SK-N-SH (cell line): Measurements from ENCODE around the gene TSPAN11. TPM values are rescaled to one million over a fixed set of nuclear protein-coding genes. Genes with fewer than 3 reads are reported as not detected.
"Not testable (repeated sequence)": the region's sequence is repeated elsewhere in the genome, so short reads cannot be mapped to it uniquely, and the experiment has no call there.

Source experiments
- CTCF ChIA-PET: fragments of 300-600, 350-600 bp; formaldehyde crosslinking; extraction: SDS; loops from one replicate; lab custom pipeline; 2021; lab: Yijun Ruan, JAX
- POLR2A ChIA-PET: fragments of 350-600 bp; sonication (Branson Sonifier 250); formaldehyde crosslinking; extraction: SDS; loops from one replicate; lab custom pipeline; 2020; ENCODE audit warnings: antibody characterized with exemption, inconsistent platforms; lab: Yijun Ruan, JAX
- DNase-seq: peaks from one replicate; pipeline ENCODE4 v3.0.0; 2012
- H2AFZ ChIP-seq: fragments of 200-600 bp; sonication (generic); 2 replicates; pipeline ENCODE4 v1.8.1; 2016; ENCODE audit warnings: antibody characterized with exemption, mild to moderate bottlenecking, low read depth
- H3F3A ChIP-seq: fragments of 200-600 bp; sonication (generic); replicated peaks from 2 replicates; pipeline ENCODE3; 2016; ENCODE audit warnings: antibody characterized with exemption, mild to moderate bottlenecking; ENCODE audit not compliant: insufficient read depth
- H3K27ac ChIP-seq, 2 experiments: fragments of 200-500 bp in 1 of 2; fragments of 200-600 bp in 1 of 2; sonication (Bioruptor generic) in 1 of 2; sonication (generic), shearing (Covaris generic) in 1 of 2; 2 replicates each; pipeline versions ENCODE4 v1.5.1 to v1.6.1; 2014 to 2016; ENCODE audit warnings: low read depth in 2 of 2, inconsistent platforms in 1 of 2, low read length in 1 of 2, mild to moderate bottlenecking in 1 of 2, mixed read lengths in 1 of 2
- H3K27me3 ChIP-seq: fragments of 200-600 bp; sonication (generic), shearing (Covaris generic); 2 replicates; pipeline ENCODE4 v1.6.1; 2016; ENCODE audit warnings: mixed run types; ENCODE audit not compliant: insufficient read depth
- H3K36me3 ChIP-seq, 2 experiments: fragments of 200-500 bp in 1 of 2; fragments of 200-600 bp in 1 of 2; sonication (Bioruptor generic) in 1 of 2; sonication (generic) in 1 of 2; replicated peaks in 1 of 2; 2 replicates each; pipeline versions ENCODE3 to v1.5.1; 2014 to 2016; ENCODE audit warnings: low read length in 1 of 2, mild to moderate bottlenecking in 1 of 2; ENCODE audit not compliant: insufficient read depth in 2 of 2, control insufficient read depth in 1 of 2
- H3K4me1 ChIP-seq, 2 experiments: fragments of 200-500 bp in 1 of 2; fragments of 200-600 bp in 1 of 2; sonication (Bioruptor generic) in 1 of 2; sonication (generic), shearing (Covaris generic) in 1 of 2; 2 replicates each; pipeline versions ENCODE4 v1.5.1 to v1.6.1; 2014 to 2016; ENCODE audit warnings: low read depth in 1 of 2, low read length in 1 of 2, mixed run types in 1 of 2; ENCODE audit not compliant: insufficient read depth in 2 of 2, control insufficient read depth in 1 of 2
- H3K4me2 ChIP-seq: fragments of 200-600 bp; sonication (generic), shearing (Covaris generic); 2 replicates; pipeline ENCODE4 v1.6.1; 2017; ENCODE audit warnings: mixed run types
- H3K4me3 ChIP-seq, 2 experiments: fragments of 200-500 bp in 1 of 2; fragments of 200-600 bp in 1 of 2; sonication (Bioruptor generic) in 1 of 2; sonication (generic), shearing (Covaris generic) in 1 of 2; 2 replicates each; pipeline versions ENCODE4 v1.5.1 to v1.8.1; 2014 to 2016; ENCODE audit warnings: low read depth in 2 of 2, inconsistent platforms in 1 of 2, low read length in 1 of 2, mild to moderate bottlenecking in 1 of 2, mixed read lengths in 1 of 2, moderate library complexity in 1 of 2
- H3K79me2 ChIP-seq: fragments of 200-600 bp; sonication (generic); 2 replicates; pipeline ENCODE4 v1.8.1; 2017; ENCODE audit warnings: mild to moderate bottlenecking; ENCODE audit not compliant: insufficient read depth
- H3K9ac ChIP-seq: fragments of 200-600 bp; sonication (generic); 2 replicates; pipeline ENCODE4 v1.6.1; 2017; ENCODE audit warnings: mixed run types
- H3K9me2 ChIP-seq: fragments of 200-600 bp; sonication (generic); 2 replicates; pipeline ENCODE4 v1.6.1; 2017; ENCODE audit warnings: mixed run types
- H3K9me3 ChIP-seq: fragments of 200-600 bp; sonication (generic); 2 replicates; pipeline ENCODE4 v1.6.1; 2017; ENCODE audit warnings: mixed run types, mild to moderate bottlenecking, moderate library complexity
- H4K20me1 ChIP-seq: fragments of 200-600 bp; sonication (generic); 2 replicates; pipeline ENCODE4 v1.6.1; 2017; ENCODE audit warnings: mild to moderate bottlenecking, mixed run types; ENCODE audit not compliant: insufficient read depth
- EZH2phosphoT487 ChIP-seq: fragments of 200-600 bp; sonication (generic); IDR thresholded peaks from 2 replicates; pipeline ENCODE4 v1.6.1; 2017; ENCODE audit warnings: low read depth, mixed run types, mild to moderate bottlenecking, antibody characterized with exemption, moderate library complexity, borderline replicate concordance
- FOSL2 ChIP-seq: IDR thresholded peaks from 2 replicates; pipeline ENCODE4 v1.4.0; 2012; ENCODE audit warnings: low read depth, mild to moderate bottlenecking, moderate library complexity, borderline replicate concordance
- GABPA ChIP-seq: IDR thresholded peaks from 2 replicates; pipeline ENCODE4 v1.4.0; 2012; ENCODE audit warnings: low read depth, mild to moderate bottlenecking
- RXRA ChIP-seq: IDR thresholded peaks from 2 replicates; pipeline ENCODE4 v1.4.0; 2012; ENCODE audit warnings: low read depth, mild to moderate bottlenecking, borderline replicate concordance
- USF2 ChIP-seq: fragments of 150-350 bp; IDR thresholded peaks from 2 replicates; pipeline ENCODE4 v1.6.1; 2017; ENCODE audit warnings: antibody characterized with exemption, low read length, low read depth, borderline replicate concordance
- WGBS: methylation state at CpG from one replicate; pipeline ENCODE4 v1.1.6; 2017; ENCODE audit warnings: low lambda C conversion rate; 5-methylcytosine and 5-hydroxymethylcytosine counted together
- polyA plus RNA-seq, 3 experiments: library from polyadenylated mRNA; depleted of rRNA; stranded (reverse); fragments of >200 nt; gene quantifications; 2 replicates each; pipeline ENCODE4 v1.2.3, GENCODE V29; 2012
- TF ChIP-seq, protein P1 (sequence below): IDR thresholded peaks from 2 replicates; pipeline ENCODE4; 2012

The TSPAN11 gene
- polyA plus RNA-seq, 1 of the 3 experiments (the other 2 are of a cell fraction): 6.4 TPM

DNA sequence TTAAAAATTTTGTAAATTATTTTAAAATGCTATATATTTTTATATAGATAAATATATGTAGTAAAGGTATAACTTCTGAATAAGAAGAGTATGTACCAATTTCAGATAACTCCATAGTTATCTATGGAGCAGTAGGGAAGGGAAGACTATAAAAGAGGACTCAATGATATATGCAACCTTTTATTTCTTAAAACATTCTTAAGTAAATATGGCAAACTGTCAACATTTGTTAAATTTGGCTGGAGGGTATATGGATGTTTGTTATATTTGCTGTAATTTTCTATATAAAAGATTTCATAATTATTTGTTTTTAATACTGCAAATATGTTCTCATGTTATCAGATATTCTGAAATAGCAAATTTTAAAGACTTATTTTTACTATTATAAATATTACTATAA, 38.3 kb upstream of the TSPAN11 start:
- Histone ChIP-seq H3K9ac (no peak overlapping the region), H3K27me3 (no peaks in the 10 kb centered on the region), H3K4me1 (no peaks in the 10 kb centered on the region), H3K27ac (no peak overlapping the region), H3F3A (no peaks in the 10 kb centered on the region), H3K79me2 (no peaks in the 10 kb centered on the region), H3K9me3 (peaks cover 8% of the 10 kb centered on the region; the same call in 1 of the 2 replicates), H3K9me2 (no peaks in the 10 kb centered on the region), H4K20me1 (no peaks in the 10 kb centered on the region), H3K4me2 (no peak overlapping the region), H2AFZ (no peak overlapping the region), H3K36me3 (no peaks in the 10 kb centered on the region), H3K4me3 (no peak overlapping the region)
- POLR2A ChIA-PET: no interaction called here
- TF ChIP-seq RXRA: no peak
- CTCF ChIA-PET: no interaction called here
- DNase-seq: no peak

GRCh38 chr12:30894531-30894930, 32.0 kb upstream of the TSPAN11 start:
- H3K27me3 ChIP-seq, H3K79me2 ChIP-seq, H3K4me2 ChIP-seq, POLR2A ChIA-PET, H3K36me3 ChIP-seq, H4K20me1 ChIP-seq, H2AFZ ChIP-seq, H3K4me1 ChIP-seq, H3K9me2 ChIP-seq, H3K9me3 ChIP-seq, H3F3A ChIP-seq, H3K9ac ChIP-seq, H3K27ac ChIP-seq, H3K4me3 ChIP-seq, DNase-seq: not testable (repeated sequence)
- WGBS: 47% methylated on average over 3 of the region's 9 CpGs
- CTCF ChIA-PET: interaction anchor here (0.8 to 4.0 kb wide), 4 partner anchors 10 to 91 kb away, joined by 3 to 16 read pairs (median 4); no protein-coding TSS in a partner anchor

DNA sequence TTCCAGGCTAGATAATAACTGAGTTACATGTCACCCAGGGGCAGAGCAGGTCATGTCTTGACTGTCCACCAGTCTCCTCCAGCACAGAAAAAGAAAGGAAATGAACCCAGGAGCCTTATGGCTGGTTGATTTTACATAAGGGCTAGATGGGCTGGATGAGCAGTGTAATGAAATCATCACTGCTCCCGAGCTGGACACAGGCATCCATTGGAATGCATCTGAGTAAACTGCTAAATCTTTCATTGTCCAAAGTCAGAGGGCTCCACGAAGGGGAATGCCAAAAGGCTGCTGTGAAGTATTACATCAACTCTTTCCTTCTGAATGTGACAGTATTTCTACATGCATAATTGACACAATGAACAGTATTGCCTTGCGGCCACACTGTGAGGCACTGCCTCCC, 30.1 kb upstream of the TSPAN11 start:
- Histone ChIP-seq H3K27me3 (no peaks in the 10 kb centered on the region), H2AFZ (no peak overlapping the region), H3K9me2 (no peaks in the 10 kb centered on the region), H4K20me1 (no peaks in the 10 kb centered on the region), H3K4me1 (peaks cover 0 to 4% of the 10 kb centered on the region in 2 experiments; a peak in 2 of 4 replicates), H3K9ac (no peak overlapping the region), H3K79me2 (no peaks in the 10 kb centered on the region), H3K27ac (no peak overlapping the region), H3K9me3 (no peaks in the 10 kb centered on the region), H3K4me2 (no peak overlapping the region), H3K4me3 (no peak overlapping the region), H3F3A (no peaks in the 10 kb centered on the region), H3K36me3 (no peaks in the 10 kb centered on the region)
- TF ChIP-seq GABPA (no peak), EZH2phosphoT487 (no peak), FOSL2 (no peak), USF2 (no peak)
- TF ChIP-seq, protein P1, sequence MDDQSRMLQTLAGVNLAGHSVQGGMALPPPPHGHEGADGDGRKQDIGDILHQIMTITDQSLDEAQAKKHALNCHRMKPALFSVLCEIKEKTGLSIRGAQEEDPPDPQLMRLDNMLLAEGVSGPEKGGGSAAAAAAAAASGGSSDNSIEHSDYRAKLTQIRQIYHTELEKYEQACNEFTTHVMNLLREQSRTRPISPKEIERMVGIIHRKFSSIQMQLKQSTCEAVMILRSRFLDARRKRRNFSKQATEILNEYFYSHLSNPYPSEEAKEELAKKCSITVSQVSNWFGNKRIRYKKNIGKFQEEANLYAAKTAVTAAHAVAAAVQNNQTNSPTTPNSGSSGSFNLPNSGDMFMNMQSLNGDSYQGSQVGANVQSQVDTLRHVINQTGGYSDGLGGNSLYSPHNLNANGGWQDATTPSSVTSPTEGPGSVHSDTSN: 0 out of 2 replicates have a peak, but pooled peaks have one; percentile 11
- CTCF ChIA-PET: interaction anchor here (4.0 kb wide), 1 partner anchor 89 kb away, joined by 16 read pairs; no protein-coding TSS in a partner anchor
- DNase-seq: no peak
- WGBS: 32% methylated on average over 3 of the region's 3 CpGs
- POLR2A ChIA-PET: no interaction called here
